ENCODE measurements around the gene C1QL1. TPM values are rescaled to one million over a fixed set of nuclear protein-coding genes. Genes with fewer than 3 reads are reported as not detected.
A peak's percentile ranks its signal among the peaks of the same experiment; 100 is the strongest.

C1QL1 gene
- total and polyA plus RNA-seq, 2 of the 13 experiments (the other 11 are each of a cell fraction or from before 2014, with no cell fraction given), result 0.11 TPM

DNA sequence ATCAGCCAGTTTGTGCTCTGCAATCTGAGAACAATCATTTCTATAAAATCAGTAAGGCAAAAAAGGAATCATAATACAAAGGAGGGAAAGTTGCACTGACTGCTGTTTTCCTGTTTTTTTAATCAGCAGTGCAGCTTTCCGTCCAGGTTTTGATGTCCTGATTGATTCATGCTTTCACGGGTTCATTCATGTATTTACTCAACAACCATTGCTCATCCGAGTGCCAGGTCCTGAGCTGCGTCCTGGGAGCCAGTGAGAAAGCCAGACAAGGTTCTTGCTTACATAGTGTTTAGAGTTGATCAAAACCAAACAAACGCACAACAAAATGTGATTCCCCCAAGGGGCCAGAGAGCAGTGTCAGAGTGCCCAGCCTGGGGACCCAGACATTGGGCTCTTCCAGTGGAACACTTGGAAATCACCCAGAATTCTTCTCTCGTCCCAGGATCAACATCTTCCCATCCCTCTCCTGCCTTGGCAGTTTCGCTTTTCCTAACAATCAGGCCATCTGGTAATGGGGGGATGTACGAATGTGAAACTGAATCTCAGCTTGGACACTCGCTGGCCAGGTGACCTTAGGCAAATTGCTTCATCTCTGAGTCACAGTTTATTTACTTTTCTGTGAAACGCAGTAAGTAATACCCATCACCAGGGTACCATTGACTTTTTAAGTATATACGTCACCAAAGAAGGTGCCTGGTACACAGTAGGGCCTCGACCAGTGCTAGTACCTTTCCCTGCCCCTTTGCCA, 13.3 kb upstream of the C1QL1 start (continued):
- TF ChIP-seq POGZ (CRISPR knock-in tag; IDR thresholded peaks at IDR 0.05) (0 out of 2 replicates have a peak, but pooled peaks have one; percentile 19), ZNF781 (CRISPR knock-in tag; IDR thresholded peaks at IDR 0.05; ENCODE audit: borderline replicate concordance, not compliant biosample characterization) (no peak), PAWR (CRISPR knock-in tag; IDR thresholded peaks at IDR 0.05; ENCODE audit: borderline replicate concordance) (no peak), TOE1 (CRISPR knock-in tag; IDR thresholded peaks at IDR 0.05) (no peak), SALL1 (CRISPR knock-in tag; IDR thresholded peaks at IDR 0.05) (peak; percentile 37; the same call in 1 of the 2 replicates), ZNF292 (CRISPR knock-in tag; IDR thresholded peaks at IDR 0.05; ENCODE audit: borderline replicate concordance, low read depth) (no peak), BHLHE40 (IDR thresholded peaks at IDR 0.05; ENCODE audit: low read length) (no peak; the same call in 1 of the 2 replicates), ZFP82 (CRISPR knock-in tag; IDR thresholded peaks at IDR 0.05; ENCODE audit: borderline replicate concordance) (no peak), MED1 (CRISPR knock-in tag; IDR thresholded peaks at IDR 0.05) (peak; percentile 39; the same call in 1 of the 2 replicates), RORA (CRISPR knock-in tag; IDR thresholded peaks at IDR 0.05) (no peak), TEAD3 (CRISPR knock-in tag; optimal IDR thresholded peaks at IDR 0.05; ENCODE audit: borderline replicate concordance) (no peak)
- TF ChIP-seq, protein P1, sequence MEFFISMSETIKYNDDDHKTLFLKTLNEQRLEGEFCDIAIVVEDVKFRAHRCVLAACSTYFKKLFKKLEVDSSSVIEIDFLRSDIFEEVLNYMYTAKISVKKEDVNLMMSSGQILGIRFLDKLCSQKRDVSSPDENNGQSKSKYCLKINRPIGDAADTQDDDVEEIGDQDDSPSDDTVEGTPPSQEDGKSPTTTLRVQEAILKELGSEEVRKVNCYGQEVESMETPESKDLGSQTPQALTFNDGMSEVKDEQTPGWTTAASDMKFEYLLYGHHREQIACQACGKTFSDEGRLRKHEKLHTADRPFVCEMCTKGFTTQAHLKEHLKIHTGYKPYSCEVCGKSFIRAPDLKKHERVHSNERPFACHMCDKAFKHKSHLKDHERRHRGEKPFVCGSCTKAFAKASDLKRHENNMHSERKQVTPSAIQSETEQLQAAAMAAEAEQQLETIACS (CRISPR knock-in tag; IDR thresholded peaks at IDR 0.05), result no peak
- TF ChIP-seq, protein P2, sequence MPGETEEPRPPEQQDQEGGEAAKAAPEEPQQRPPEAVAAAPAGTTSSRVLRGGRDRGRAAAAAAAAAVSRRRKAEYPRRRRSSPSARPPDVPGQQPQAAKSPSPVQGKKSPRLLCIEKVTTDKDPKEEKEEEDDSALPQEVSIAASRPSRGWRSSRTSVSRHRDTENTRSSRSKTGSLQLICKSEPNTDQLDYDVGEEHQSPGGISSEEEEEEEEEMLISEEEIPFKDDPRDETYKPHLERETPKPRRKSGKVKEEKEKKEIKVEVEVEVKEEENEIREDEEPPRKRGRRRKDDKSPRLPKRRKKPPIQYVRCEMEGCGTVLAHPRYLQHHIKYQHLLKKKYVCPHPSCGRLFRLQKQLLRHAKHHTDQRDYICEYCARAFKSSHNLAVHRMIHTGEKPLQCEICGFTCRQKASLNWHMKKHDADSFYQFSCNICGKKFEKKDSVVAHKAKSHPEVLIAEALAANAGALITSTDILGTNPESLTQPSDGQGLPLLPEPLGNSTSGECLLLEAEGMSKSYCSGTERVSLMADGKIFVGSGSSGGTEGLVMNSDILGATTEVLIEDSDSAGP (CRISPR knock-in tag; IDR thresholded peaks at IDR 0.05; ENCODE audit: borderline replicate concordance), result no peak
- TF ChIP-seq, protein P3, sequence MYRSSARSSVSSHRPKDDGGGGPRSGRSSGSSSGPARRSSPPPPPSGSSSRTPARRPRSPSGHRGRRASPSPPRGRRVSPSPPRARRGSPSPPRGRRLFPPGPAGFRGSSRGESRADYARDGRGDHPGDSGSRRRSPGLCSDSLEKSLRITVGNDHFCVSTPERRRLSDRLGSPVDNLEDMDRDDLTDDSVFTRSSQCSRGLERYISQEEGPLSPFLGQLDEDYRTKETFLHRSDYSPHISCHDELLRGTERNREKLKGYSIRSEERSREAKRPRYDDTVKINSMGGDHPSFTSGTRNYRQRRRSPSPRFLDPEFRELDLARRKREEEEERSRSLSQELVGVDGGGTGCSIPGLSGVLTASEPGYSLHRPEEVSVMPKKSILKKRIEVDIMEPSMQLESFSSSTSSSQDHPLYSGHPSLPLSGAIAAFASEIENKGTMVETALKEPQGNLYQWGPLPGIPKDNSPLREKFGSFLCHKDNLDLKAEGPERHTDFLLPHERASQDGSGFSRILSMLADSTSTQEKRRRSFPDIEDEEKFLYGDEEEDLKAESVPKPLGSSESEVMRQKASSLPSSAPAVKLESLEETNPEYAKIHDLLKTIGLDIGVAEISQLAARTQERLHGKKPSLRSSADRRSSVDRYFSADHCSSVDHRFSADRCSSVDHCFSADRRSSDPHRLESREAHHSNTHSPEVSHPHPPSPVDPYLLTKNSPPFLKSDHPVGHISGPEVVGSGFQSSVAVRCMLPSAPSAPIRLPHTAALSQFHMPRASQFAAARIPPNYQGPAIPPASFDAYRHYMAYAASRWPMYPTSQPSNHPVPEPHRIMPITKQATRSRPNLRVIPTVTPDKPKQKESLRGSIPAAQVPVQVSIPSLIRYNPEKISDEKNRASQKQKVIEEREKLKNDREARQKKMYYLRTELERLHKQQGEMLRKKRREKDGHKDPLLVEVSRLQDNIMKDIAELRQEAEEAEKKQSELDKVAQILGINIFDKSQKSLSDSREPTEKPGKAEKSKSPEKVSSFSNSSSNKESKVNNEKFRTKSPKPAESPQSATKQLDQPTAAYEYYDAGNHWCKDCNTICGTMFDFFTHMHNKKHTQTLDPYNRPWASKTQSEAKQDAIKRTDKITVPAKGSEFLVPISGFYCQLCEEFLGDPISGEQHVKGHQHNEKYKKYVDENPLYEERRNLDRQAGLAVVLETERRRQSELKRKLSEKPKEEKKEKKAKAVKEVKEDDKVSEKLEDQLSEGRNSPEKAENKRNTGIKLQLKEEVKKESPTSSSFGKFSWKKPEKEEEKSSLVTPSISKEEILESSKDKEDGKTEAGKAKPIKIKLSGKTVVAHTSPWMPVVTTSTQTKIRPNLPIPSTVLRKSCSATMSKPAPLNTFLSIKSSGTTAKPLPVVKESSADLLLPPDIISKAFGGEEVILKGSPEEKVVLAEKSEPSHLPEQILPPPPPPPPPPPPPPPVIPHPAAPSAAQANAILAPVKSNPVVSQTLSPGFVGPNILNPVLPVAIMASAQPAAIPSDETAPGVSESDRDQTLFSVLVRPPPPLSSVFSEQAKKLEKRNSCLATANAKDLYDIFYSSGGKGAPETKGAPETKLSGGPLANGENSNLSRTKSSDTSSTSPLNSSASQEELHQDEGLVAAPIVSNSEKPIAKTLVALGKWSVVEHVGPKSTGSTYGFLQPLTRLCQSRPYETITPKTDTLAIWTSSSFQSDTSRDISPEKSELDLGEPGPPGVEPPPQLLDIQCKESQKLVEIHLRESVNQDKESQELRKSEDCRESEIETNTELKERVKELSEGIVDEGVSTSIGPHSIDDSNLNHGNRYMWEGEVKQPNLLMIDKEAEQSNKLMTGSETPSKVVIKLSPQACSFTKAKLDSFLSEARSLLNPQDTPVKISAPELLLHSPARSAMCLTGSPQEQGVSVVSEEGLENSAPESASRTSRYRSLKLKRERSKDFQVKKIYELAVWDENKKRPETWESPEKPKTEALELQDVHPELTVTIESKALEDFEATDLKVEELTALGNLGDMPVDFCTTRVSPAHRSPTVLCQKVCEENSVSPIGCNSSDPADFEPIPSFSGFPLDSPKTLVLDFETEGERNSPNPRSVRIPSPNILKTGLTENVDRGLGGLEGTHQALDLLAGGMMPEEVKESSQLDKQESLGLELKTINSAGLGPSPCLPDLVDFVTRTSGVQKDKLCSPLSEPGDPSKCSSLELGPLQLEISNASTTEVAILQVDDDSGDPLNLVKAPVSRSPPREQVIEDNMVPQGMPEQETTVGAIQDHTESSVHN (CRISPR knock-in tag; IDR thresholded peaks at IDR 0.05), result no peak

Measured in HepG2 (cell line).